Measurements from ENCODE around the gene ANKRD44. TPM values are rescaled to one million over a fixed set of nuclear protein-coding genes. Genes with fewer than 3 reads are reported as not detected.
"Not testable (repeated sequence)": the region's sequence is repeated elsewhere in the genome, so short reads cannot be mapped to it uniquely, and the experiment has no call there.

The ANKRD44 gene
- polyA plus RNA-seq, 1 donor: 15.5 TPM

GRCh38 chr2:197293252-197294007 is 17.1 kb downstream of the ANKRD44 start:
- no peak for DNase-seq

- no peak for DNase-seq
Measured at GRCh38 chr2:197292619-197293018, 18.0 kb downstream of the ANKRD44 start.

GRCh38 chr2:197287596-197287932 is 23.0 kb downstream of the ANKRD44 start:
- not testable (repeated sequence) for DNase-seq

GRCh38 chr2:197286805-197287595 is 23.6 kb downstream of the ANKRD44 start:
- no peak for DNase-seq

GRCh38 chr2:197285361-197285760 is 25.2 kb downstream of the ANKRD44 start:
- DNase-seq: no peak

- DNase-seq: no peak
Measured at GRCh38 chr2:197284956-197285355, 25.6 kb downstream of the ANKRD44 start.

- DNase-seq: no peak
Measured at GRCh38 chr2:197281421-197281820, 29.2 kb downstream of the ANKRD44 start.

GRCh38 chr2:197280015-197280702 is 30.4 kb downstream of the ANKRD44 start:
- DNase-seq: no peak

- peak; percentile 17 for DNase-seq
Measured at GRCh38 chr2:197278799-197279763, 31.5 kb downstream of the ANKRD44 start.

GRCh38 chr2:197277794-197278193 is 32.8 kb downstream of the ANKRD44 start:
- no peak for DNase-seq

GRCh38 chr2:197276156-197276555 is 34.4 kb downstream of the ANKRD44 start:
- DNase-seq: no peak

GRCh38 chr2:197274937-197275336 is 35.6 kb downstream of the ANKRD44 start:
- no peak for DNase-seq

- DNase-seq: no peak
Measured at GRCh38 chr2:197274349-197274748, 36.2 kb downstream of the ANKRD44 start.

- DNase-seq: peak; percentile 29
Measured at GRCh38 chr2:197273485-197273884, 37.1 kb downstream of the ANKRD44 start.

GRCh38 chr2:197270601-197271000 is 40.0 kb downstream of the ANKRD44 start:
- no peak for DNase-seq

GRCh38 chr2:197269815-197270214 is 40.8 kb downstream of the ANKRD44 start:
- no peak for DNase-seq

GRCh38 chr2:197268786-197269584 is 41.6 kb downstream of the ANKRD44 start:
- DNase-seq: no peak

GRCh38 chr2:197266477-197266876 is 44.1 kb downstream of the ANKRD44 start:
- DNase-seq: no peak

- DNase-seq: no peak
Measured at GRCh38 chr2:197265924-197266323, 44.7 kb downstream of the ANKRD44 start.

- no peak for DNase-seq
Measured at GRCh38 chr2:197265036-197265435, 45.5 kb downstream of the ANKRD44 start.

- no peak for DNase-seq
Measured at GRCh38 chr2:197264332-197264731, 46.2 kb downstream of the ANKRD44 start.

Measured in left kidney (tissue), 2 donors.